GM12873 (cell line): ENCODE measurements around the gene CDK8.

ENCODE experiments used
- TF ChIP-seq, protein P1 (sequence below): IDR thresholded peaks from 2 replicates; pipeline ENCODE4 v1.5.1; 2012; ENCODE audit warnings: low read depth, mild to moderate bottlenecking, moderate library complexity, low read length, control low read depth; ENCODE audit not compliant: insufficient read depth; ENCODE audit errors: missing control alignments

The CDK8 gene

DNA sequence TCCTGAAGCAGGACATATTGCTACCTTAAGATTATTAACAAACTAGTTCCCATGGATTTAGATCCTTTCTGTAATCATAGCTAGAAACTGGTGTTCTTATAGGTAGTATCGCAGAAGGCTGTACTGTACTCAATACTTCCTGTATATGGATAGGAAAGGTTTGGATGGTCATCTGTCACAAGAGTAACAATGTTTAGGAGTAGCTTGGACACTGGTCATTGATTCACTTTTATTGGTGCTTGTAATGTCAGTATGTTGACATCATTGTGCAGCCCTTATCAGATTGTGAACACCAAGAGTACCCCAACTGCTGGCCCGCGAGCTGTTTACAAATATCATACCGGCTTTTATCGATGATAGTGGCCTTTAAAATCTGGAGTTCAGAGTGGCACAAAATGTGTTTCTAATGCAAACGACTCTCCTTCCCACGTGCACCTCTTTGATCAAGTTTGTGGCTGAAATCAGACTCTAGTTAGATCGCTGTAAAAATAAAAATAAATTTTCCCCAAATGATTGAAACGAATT is 605 bp upstream of the CDK8 start:
- TF ChIP-seq, protein P1, sequence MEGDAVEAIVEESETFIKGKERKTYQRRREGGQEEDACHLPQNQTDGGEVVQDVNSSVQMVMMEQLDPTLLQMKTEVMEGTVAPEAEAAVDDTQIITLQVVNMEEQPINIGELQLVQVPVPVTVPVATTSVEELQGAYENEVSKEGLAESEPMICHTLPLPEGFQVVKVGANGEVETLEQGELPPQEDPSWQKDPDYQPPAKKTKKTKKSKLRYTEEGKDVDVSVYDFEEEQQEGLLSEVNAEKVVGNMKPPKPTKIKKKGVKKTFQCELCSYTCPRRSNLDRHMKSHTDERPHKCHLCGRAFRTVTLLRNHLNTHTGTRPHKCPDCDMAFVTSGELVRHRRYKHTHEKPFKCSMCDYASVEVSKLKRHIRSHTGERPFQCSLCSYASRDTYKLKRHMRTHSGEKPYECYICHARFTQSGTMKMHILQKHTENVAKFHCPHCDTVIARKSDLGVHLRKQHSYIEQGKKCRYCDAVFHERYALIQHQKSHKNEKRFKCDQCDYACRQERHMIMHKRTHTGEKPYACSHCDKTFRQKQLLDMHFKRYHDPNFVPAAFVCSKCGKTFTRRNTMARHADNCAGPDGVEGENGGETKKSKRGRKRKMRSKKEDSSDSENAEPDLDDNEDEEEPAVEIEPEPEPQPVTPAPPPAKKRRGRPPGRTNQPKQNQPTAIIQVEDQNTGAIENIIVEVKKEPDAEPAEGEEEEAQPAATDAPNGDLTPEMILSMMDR = no peak

DNA sequence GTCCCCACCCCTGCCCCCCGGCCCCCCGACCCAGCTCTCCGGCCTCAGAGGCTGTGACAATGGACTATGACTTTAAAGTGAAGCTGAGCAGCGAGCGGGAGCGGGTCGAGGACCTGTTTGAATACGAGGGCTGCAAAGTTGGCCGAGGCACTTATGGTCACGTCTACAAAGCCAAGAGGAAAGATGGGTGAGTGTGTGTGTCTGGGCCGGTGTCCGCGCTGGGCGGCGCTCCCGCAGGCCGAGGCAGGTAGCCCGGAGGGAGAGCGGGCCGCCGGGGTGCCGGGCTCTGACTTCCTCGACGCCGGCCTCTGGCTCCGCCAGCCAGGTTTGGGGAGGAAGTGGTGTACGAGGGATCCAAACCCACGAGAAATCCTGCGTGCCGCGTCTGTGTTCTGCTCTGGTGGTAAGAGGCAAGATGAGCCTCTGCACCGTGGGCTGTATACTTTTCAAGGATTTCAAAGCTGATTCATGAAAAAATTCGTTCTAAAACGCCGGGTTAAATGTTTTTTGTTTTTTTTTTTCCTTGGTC is 718 bp downstream of the CDK8 start:
- TF ChIP-seq, protein P1 = no peak

DNA sequence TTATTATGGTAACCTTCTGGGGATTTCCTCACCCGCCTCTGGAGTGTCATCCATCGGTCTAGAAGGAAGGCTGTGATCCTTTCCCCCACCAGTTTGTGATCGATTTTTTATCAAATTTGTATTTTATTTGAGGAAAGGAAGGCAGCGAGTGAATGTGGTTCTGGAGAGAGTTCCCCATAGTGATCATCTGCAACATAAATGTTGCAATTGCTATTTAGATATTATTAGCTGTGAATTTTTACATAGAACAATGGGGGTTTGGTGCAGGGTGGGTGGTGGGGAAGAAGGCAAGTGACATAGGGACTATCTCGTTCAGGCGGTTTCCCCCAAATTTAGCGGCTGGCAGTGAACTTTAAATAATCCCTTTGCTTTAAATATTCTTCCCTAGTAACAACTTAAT is 1.2 kb downstream of the CDK8 start:
- TF ChIP-seq, protein P1 = no peak

DNA sequence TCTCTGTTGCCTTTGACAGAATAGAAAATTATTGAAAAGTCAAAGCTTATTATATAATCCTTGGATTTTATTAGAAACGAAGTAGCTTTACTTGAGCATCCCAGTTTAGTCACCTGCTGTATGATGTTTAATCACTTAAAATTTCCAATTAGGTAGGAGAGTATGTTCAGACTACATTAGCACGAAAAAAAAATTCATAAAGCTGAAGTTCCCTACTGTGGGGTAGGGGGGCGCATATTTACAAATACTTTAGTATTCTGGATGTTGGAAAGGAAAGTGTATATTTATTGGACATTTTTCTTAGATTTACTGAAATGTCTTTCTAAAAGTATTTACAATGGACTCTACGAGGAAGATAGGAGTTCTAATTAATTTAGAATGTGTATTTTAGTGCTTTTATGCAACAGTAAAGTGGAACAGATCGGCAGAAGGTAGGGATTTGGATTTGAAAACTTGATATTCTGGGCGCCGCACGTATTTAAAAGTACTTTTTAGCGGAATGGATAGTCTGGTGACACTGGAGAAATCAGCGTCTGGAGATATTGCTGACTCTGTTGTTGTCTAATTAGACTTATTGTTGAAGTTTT is 1.9 kb downstream of the CDK8 start:
- TF ChIP-seq, protein P1 = peak; percentile 37

DNA sequence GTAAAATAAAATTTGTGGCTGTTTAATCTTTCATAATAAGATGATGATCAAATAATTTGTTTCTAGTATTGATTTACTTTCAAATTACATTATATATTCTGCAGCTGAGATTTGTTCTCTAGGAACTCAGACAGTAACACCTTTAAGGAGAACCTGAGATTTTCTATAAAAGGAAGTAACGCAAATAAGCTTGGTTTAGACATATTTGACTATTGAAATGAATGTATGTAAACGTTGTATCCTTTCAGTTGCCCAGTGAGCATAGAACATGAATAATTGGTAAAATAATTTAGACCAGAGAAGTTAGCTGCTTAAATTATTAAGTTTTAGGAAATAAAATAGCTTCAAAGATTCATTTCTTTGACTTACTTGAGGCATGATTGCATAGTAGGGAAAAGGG is 3.1 kb downstream of the CDK8 start:
- TF ChIP-seq, protein P1 = no peak

DNA sequence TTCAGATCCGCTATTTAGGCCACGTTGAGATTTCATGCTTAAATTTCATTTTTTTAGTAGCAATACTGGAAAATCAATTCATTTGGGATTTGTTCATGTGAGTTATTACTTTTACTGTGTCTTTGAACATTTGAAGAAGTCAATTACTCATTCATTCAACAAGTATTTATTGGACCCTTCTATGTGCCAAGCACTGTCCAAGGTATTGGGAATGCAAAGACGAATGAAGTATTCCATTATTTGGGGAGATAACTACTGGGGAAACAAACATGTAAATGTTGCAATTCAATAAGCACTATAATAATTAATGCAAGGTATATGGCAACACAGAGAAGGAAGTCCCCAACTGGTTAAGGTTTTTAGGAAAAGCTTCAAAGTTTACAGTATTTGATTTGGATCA is 5.7 kb downstream of the CDK8 start:
- TF ChIP-seq, protein P1 = no peak

DNA sequence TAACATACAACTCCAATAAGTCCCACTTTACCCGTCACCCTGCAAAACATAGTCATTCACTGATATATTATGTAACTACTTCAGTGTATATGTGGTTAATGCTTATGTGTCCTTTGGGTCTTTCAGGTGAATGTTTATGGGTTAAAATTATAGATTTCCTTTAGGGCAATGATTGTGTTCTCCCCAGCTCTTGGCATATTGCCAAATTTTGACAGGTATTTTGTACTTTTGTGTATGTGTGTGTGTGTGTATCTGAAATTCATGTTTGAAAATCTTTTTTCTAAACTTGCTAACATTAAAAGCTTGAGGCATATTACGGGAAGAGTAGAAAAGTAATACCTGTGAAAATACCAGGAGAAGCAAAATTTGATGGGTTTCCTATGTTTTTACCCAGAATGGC is 8.2 kb downstream of the CDK8 start:
- TF ChIP-seq, protein P1 = no peak
